GM12878 (cell line): ENCODE results near the gene N4BP2L2. TPM values are rescaled to one million over a fixed set of nuclear protein-coding genes. Genes with fewer than 3 reads are reported as not detected.
A peak's percentile ranks its signal among the peaks of the same experiment; 100 is the strongest.

Source experiments
- ATAC-seq: fragments of 200-7000 bp; cut with Tn5 transposase; 3 replicates; pipeline ENCODE4 v1.9.1; 2020; ENCODE audit warnings: mild to moderate bottlenecking, moderate library complexity
- BruUV-seq: library from RNA; stranded (reverse); fragments of 400-500 nt; replicated peaks from 2 replicates; lab custom pipeline; 2021; lab: Mats Ljungman, UMichigan
- CTCF ChIA-PET: fragments of 300-600 bp; sonication (Branson Sonifier 250); formaldehyde crosslinking; extraction: SDS; loops from one replicate; lab custom pipeline; 2021; ENCODE audit warnings: inconsistent platforms; lab: Yijun Ruan, JAX
- POLR2A ChIA-PET: fragments of 350-600 bp; formaldehyde crosslinking; extraction: SDS; loops from one replicate; lab custom pipeline; 2021; ENCODE audit warnings: inconsistent platforms; lab: Charles Lee
- RAD21 ChIA-PET: fragments of 300-600 bp; sonication (Branson Sonifier 250); formaldehyde crosslinking; loops from one replicate; lab custom pipeline; 2023; ENCODE audit warnings: antibody characterized with exemption; ENCODE audit not compliant: unreplicated experiment; lab: Charles Lee
- SMC1A ChIA-PET: fragments of 300-600 bp; sonication (Branson Sonifier 250); formaldehyde crosslinking; loops from one replicate; lab custom pipeline; 2023; ENCODE audit not compliant: unreplicated experiment, uncharacterized antibody; lab: Charles Lee
- DNase-seq: peaks from one replicate; pipeline ENCODE4 v3.0.0-alpha.2; 2011; ENCODE audit warnings: low read depth, low spot score
- FAIRE-seq: peaks from 3 replicates; lab custom pipeline; 2011; peaks lifted over from hg19 to GRCh38; lab: Jason Lieb, UNC
- H2AFZ ChIP-seq: 2 replicates; pipeline ENCODE4 v1.6.0; 2011; ENCODE audit warnings: low read depth, low read length, control low read depth; ENCODE audit not compliant: control insufficient read depth
- H3K27ac ChIP-seq: 2 replicates; pipeline ENCODE4 v1.5.1; 2011; ENCODE audit warnings: control low read depth; ENCODE audit not compliant: control insufficient read depth, insufficient read depth
- H3K27me3 ChIP-seq, 2 experiments: replicated peaks in 1 of 2; 2 replicates each; pipeline versions ENCODE4 v1.6.0 to v1.6.1; 2011; ENCODE audit warnings: low read length in 1 of 2; ENCODE audit not compliant: control insufficient read depth in 2 of 2, insufficient read depth in 2 of 2
- H3K36me3 ChIP-seq, 2 experiments: 2 replicates each; pipeline ENCODE4 v1.5.1; 2011; ENCODE audit warnings: low read length in 1 of 2; ENCODE audit not compliant: control insufficient read depth in 2 of 2, insufficient read depth in 2 of 2
- H3K4me1 ChIP-seq: 2 replicates; pipeline ENCODE4 v1.6.1; 2011; ENCODE audit warnings: mild to moderate bottlenecking, low read length, moderate library complexity, mixed read lengths; ENCODE audit not compliant: control insufficient read depth, insufficient read depth
- H3K4me2 ChIP-seq: 2 replicates; pipeline ENCODE4 v1.6.0; 2011; ENCODE audit warnings: control low read depth; ENCODE audit not compliant: control insufficient read depth, insufficient read depth
- H3K4me3 ChIP-seq: fragments of 200-600 bp; sonication (generic); 2 replicates; pipeline ENCODE4 v1.5.1; 2016
- H3K79me2 ChIP-seq: 2 replicates; pipeline ENCODE4 v1.6.0; 2011; ENCODE audit warnings: low read length; ENCODE audit not compliant: control insufficient read depth, insufficient read depth
- H3K9ac ChIP-seq: 2 replicates; pipeline ENCODE4 v1.8.0; 2011; ENCODE audit warnings: low read length, control low read depth, mixed read lengths; ENCODE audit not compliant: control insufficient read depth, insufficient read depth
- H3K9me3 ChIP-seq: replicated peaks from 3 replicates; pipeline ENCODE4 v1.5.1; 2011; ENCODE audit warnings: mild to moderate bottlenecking, low read length; ENCODE audit not compliant: control insufficient read depth, insufficient read depth
- H4K20me1 ChIP-seq: 2 replicates; pipeline ENCODE4 v1.6.0; 2011; ENCODE audit not compliant: control insufficient read depth, insufficient read depth
- IRF5 ChIP-seq: fragments of 450-650 bp; IDR thresholded peaks from 2 replicates; pipeline ENCODE4 v1.6.1; 2017; ENCODE audit warnings: borderline replicate concordance
- JUNB ChIP-seq: IDR thresholded peaks from 2 replicates; pipeline ENCODE4 v1.6.1; 2016; ENCODE audit warnings: antibody characterized with exemption, mild to moderate bottlenecking
- KLF5 ChIP-seq: fragments of 450-650 bp; IDR thresholded peaks from 2 replicates; pipeline ENCODE4 v1.6.1; 2014; ENCODE audit warnings: mild to moderate bottlenecking; ENCODE audit not compliant: partially characterized antibody
- MTA2 ChIP-seq: fragments of 450-650 bp; IDR thresholded peaks from 2 replicates; pipeline ENCODE4 v1.6.1; 2016; ENCODE audit warnings: low read depth, mild to moderate bottlenecking, moderate library complexity
- MYB ChIP-seq: fragments of 150-350 bp; IDR thresholded peaks from 2 replicates; pipeline ENCODE4 v1.6.1; 2014; ENCODE audit warnings: mild to moderate bottlenecking, low read depth, low read length, borderline replicate concordance
- NFIC ChIP-seq: IDR thresholded peaks from 2 replicates; pipeline ENCODE4 v1.6.1; 2012; ENCODE audit warnings: low read depth, mild to moderate bottlenecking, inconsistent platforms, low read length, moderate library complexity
- NFYA ChIP-seq: IDR thresholded peaks from 2 replicates; pipeline ENCODE4 v1.6.1; 2011; ENCODE audit warnings: low read depth, mild to moderate bottlenecking, low read length, improper control_type of control experiment, borderline replicate concordance
- NFYB ChIP-seq: IDR thresholded peaks from 2 replicates; pipeline ENCODE4 v1.6.1; 2011; ENCODE audit warnings: low read depth, mild to moderate bottlenecking, low read length, improper control_type of control experiment, moderate library complexity; ENCODE audit not compliant: insufficient read depth
- NRF1 ChIP-seq: conservative IDR thresholded peaks from 2 replicates; pipeline ENCODE4 v1.6.1; 2011; ENCODE audit warnings: mild to moderate bottlenecking, low read depth, low read length, improper control_type of control experiment
- PML ChIP-seq: IDR thresholded peaks from 2 replicates; pipeline ENCODE4 v1.6.1; 2012; ENCODE audit warnings: low read length, inconsistent platforms
- SKIL ChIP-seq: fragments of 450-650 bp; IDR thresholded peaks from 2 replicates; pipeline ENCODE4 v1.6.1; 2017; ENCODE audit warnings: mild to moderate bottlenecking, low read depth, inconsistent platforms; ENCODE audit not compliant: poor library complexity, severe bottlenecking
- SMAD1 ChIP-seq: fragments of 450-650 bp; IDR thresholded peaks from 2 replicates; pipeline ENCODE4 v1.6.1; 2018; ENCODE audit warnings: mild to moderate bottlenecking, low read depth; ENCODE audit not compliant: partially characterized antibody
- SMAD5 ChIP-seq: IDR thresholded peaks from 2 replicates; pipeline ENCODE4 v1.6.1; 2016; ENCODE audit warnings: antibody characterized with exemption, low read depth
- SPI1 ChIP-seq: IDR thresholded peaks from 2 replicates; pipeline ENCODE4 v1.6.1; 2011; ENCODE audit warnings: low read depth, mild to moderate bottlenecking, low read length, moderate library complexity, borderline replicate concordance; ENCODE audit not compliant: insufficient read depth
- STAT1 ChIP-seq: fragments of 450-650 bp; conservative IDR thresholded peaks from 2 replicates; pipeline ENCODE4 v1.6.1; 2014; ENCODE audit warnings: antibody characterized with exemption, mild to moderate bottlenecking
- STAT3 ChIP-seq: IDR thresholded peaks from 2 replicates; pipeline ENCODE4 v1.6.1; 2011; ENCODE audit warnings: low read depth, low read length, improper control_type of control experiment
- ZNF217 ChIP-seq: fragments of 450-650 bp; IDR thresholded peaks from 2 replicates; pipeline ENCODE4 v1.6.1; 2017; ENCODE audit warnings: antibody characterized with exemption, mild to moderate bottlenecking
- ZNF384 ChIP-seq: IDR thresholded peaks from 2 replicates; pipeline ENCODE4 v1.6.1; 2012; ENCODE audit warnings: low read depth, mild to moderate bottlenecking, low read length, improper control_type of control experiment, borderline replicate concordance
- ZZZ3 ChIP-seq: IDR thresholded peaks from 2 replicates; pipeline ENCODE4 v1.6.1; 2011; ENCODE audit warnings: low read depth; ENCODE audit not compliant: control insufficient read depth, insufficient read length
- WGBS: methylation state at CpG from one replicate; pipeline ENCODE4 v1.1.6; 2016; ENCODE audit warnings: low lambda C conversion rate; ENCODE audit not compliant: insufficient replicate concordance, insufficient coverage; ENCODE audit errors: missing lambda C conversion rate; 5-methylcytosine and 5-hydroxymethylcytosine counted together
- in situ Hi-C: fragments of 300-500 bp; cut with MboI; formaldehyde crosslinking; loops from 9 replicates; pipeline ENCODE4 v1.14.3; 2018; ENCODE audit warnings: mixed read lengths
- intact Hi-C: fragments of 100-400 bp; cut with micrococcal nuclease; formaldehyde crosslinking; loops from one replicate; pipeline ENCODE4 v1.14.2; 2022; ENCODE audit not compliant: unreplicated experiment
- polyA plus RNA-seq, 11 experiments: library from polyadenylated mRNA; depleted of rRNA in 4 of 11; unstranded in 6 of 11; stranded (reverse) in 5 of 11; fragments of >200 nt; fragmentation: Nextera tagmentation in 4 of 11; fragmentation: Illumina TruSeq in 1 of 11; extraction: Ambion mirVana in 4 of 11; extraction: Trizol in 1 of 11; gene quantifications; 1 replicate in 1 of 11; 2 replicates in 10 of 11; pipeline versions ENCODE4 v1.2.1 to v1.2.3, GENCODE V29; 2011 to 2016; ENCODE audit warnings: inconsistent platforms in 2 of 11, missing spikeins in 2 of 11, low read depth in 1 of 11
- total RNA-seq, 4 experiments: library from RNA; depleted of rRNA in 3 of 4; stranded (reverse); fragments of >200 nt in 3 of 4; fragmentation: Illumina TruSeq in 1 of 4; extraction: Trizol in 1 of 4; gene quantifications; 2 replicates each; pipeline versions ENCODE4 v1.2.1 to v1.2.3, GENCODE V29; 2013 to 2021

The N4BP2L2 gene
- total and polyA plus RNA-seq, 10 of the 15 experiments (the other 5 are each of a cell fraction or from before 2014, with no cell fraction given): 41.7 to 87.1 (median 61.2) TPM

- TF ChIP-seq SPI1 (peak; percentile 41; the same call in 1 of the 2 replicates), SMAD5 (no peak)
Measured at GRCh38 chr13:32472194-32472621, 66.4 kb downstream of the N4BP2L2 start (continued).

GRCh38 chr13:32471187-32471922 lies 67.2 kb downstream of the N4BP2L2 start:
- Histone ChIP-seq H3K27me3 (no peaks in the 10 kb centered on the region), H3K27ac (peak overlapping the region; percentile 84), H3K4me3 (no peak overlapping the region), H3K36me3 (no peaks in the 10 kb centered on the region), H3K79me2 (no peaks in the 10 kb centered on the region), H2AFZ (no peak overlapping the region; the same call in none of the 2 replicates), H3K9ac (peak overlapping the region; percentile 47; the same call in 1 of the 2 replicates), H3K4me2 (peak overlapping the region; percentile 5), H3K4me1 (peaks cover 16% of the 10 kb centered on the region), H4K20me1 (no peaks in the 10 kb centered on the region), H3K9me3 (no peaks in the 10 kb centered on the region)
- POLR2A ChIA-PET: no interaction called here
- in situ Hi-C loops (no loop called here), intact Hi-C loops (no loop called here)
- RAD21 ChIA-PET: interaction anchor here (1.8 kb wide), 1 partner anchor 179 kb away, joined by 5 read pairs; no protein-coding TSS in a partner anchor
- SMC1A ChIA-PET: interaction anchor here (1.2 to 1.4 kb wide), 3 partner anchors 66 to 119 kb away, joined by 3 to 5 read pairs (median 4); no protein-coding TSS in a partner anchor
- FAIRE-seq (no peak), ATAC-seq (peak; percentile 15; the same call in 2 of the 3 replicates), DNase-seq (no peak)
- BruUV-seq: TSS peak; percentile 37
- CTCF ChIA-PET: interaction anchor here (0.6 to 2.6 kb wide), 5 partner anchors 29 to 543 kb away, joined by 3 to 13 read pairs (median 3); no protein-coding TSS in a partner anchor
- WGBS: 82% methylated on average over 12 of the region's 12 CpGs
- no peak for TF ChIP-seq NFIC
- no peak for TF ChIP-seq STAT3
- TF ChIP-seq STAT1: no peak
- no peak for TF ChIP-seq NRF1
- no peak for TF ChIP-seq MTA2
- TF ChIP-seq NFYA: no peak
- TF ChIP-seq PML: no peak
- no peak for TF ChIP-seq ZNF217
- TF ChIP-seq SMAD1: no peak
- TF ChIP-seq NFYB: no peak
- TF ChIP-seq ZNF384: no peak
- no peak for TF ChIP-seq ZZZ3
- TF ChIP-seq KLF5: no peak
- TF ChIP-seq JUNB: no peak
- TF ChIP-seq MYB: no peak
- TF ChIP-seq SKIL: no peak
- TF ChIP-seq IRF5: no peak
